Tibial nerve (tissue), 4 donors: Measurements from ENCODE around the gene DCAF16. TPM values are rescaled to one million over a fixed set of nuclear protein-coding genes. Genes with fewer than 3 reads are reported as not detected.

ENCODE experiments used
- DNase-seq, 2 donors: peaks; one replicate each; pipeline ENCODE4 v3.0.0-alpha.2; 2019; ENCODE audit warnings: low spot score in 2 of 2
- H3K27ac ChIP-seq, 4 donors: fragments of 200-600 bp; sonication (generic) in 3 of 4; one replicate each; pipeline ENCODE4 v1.5.1; 2017 to 2019; ENCODE audit warnings: mild to moderate bottlenecking in 1 of 4
- H3K27me3 ChIP-seq, 2 donors: fragments of 200-600 bp; sonication (generic) in 1 of 2; one replicate each; pipeline versions ENCODE4 v1.5.1 to v1.6.0; 2017 to 2019
- H3K36me3 ChIP-seq, 3 donors: fragments of 200-600 bp; sonication (generic); one replicate each; pipeline ENCODE4 v1.5.1; 2018 to 2019
- H3K4me1 ChIP-seq, 4 donors: fragments of 200-600 bp; sonication (generic) in 3 of 4; one replicate each; pipeline ENCODE4 v1.5.1; 2017 to 2019
- H3K4me3 ChIP-seq, 4 donors: fragments of 200-600 bp; sonication (generic) in 3 of 4; one replicate each; pipeline ENCODE4 v1.5.1; 2017 to 2019; ENCODE audit warnings: mild to moderate bottlenecking in 1 of 4, moderate library complexity in 1 of 4
- H3K9me3 ChIP-seq, 4 donors: fragments of 200-600 bp; sonication (generic) in 3 of 4; one replicate each; pipeline ENCODE4 v1.5.1; 2017 to 2019
- CTCF ChIP-seq, 5 experiments: fragments of 200-600 bp in 3 of 5; fragments of 450-650 bp in 2 of 5; sonication (generic) in 3 of 5; IDR thresholded peaks; one replicate each; pipeline ENCODE4 v1.5.1; 2016 to 2019; ENCODE audit warnings: antibody characterized with exemption in 5 of 5, mild to moderate bottlenecking in 3 of 5, moderate library complexity in 2 of 5
- EP300 ChIP-seq, 2 donors: sonication (generic); formaldehyde crosslinking; IDR thresholded peaks; one replicate each; pipeline ENCODE4 v1.6.1; 2017; ENCODE audit warnings: antibody characterized with exemption in 2 of 2, mild to moderate bottlenecking in 1 of 2
- POLR2A ChIP-seq, 2 donors: fragments of 450-650 bp; IDR thresholded peaks; one replicate each; pipeline ENCODE4 v1.6.1; 2017; ENCODE audit warnings: antibody characterized with exemption in 2 of 2, mild to moderate bottlenecking in 2 of 2, moderate library complexity in 2 of 2
- WGBS, 2 donors: methylation state at CpG; one replicate each; pipeline ENCODE4 v1.1.5; 2018; 5-methylcytosine and 5-hydroxymethylcytosine counted together
- total RNA-seq, 4 donors: library from RNA; depleted of rRNA; stranded (reverse); fragments of >200 nt; gene quantifications; one replicate each; pipeline ENCODE4 v1.1.0, GENCODE V29; 2016

DCAF16 gene
- total RNA-seq, 4 donors from 2014 or later, result 27.1 to 43.2 (median 28.8) TPM

DNA sequence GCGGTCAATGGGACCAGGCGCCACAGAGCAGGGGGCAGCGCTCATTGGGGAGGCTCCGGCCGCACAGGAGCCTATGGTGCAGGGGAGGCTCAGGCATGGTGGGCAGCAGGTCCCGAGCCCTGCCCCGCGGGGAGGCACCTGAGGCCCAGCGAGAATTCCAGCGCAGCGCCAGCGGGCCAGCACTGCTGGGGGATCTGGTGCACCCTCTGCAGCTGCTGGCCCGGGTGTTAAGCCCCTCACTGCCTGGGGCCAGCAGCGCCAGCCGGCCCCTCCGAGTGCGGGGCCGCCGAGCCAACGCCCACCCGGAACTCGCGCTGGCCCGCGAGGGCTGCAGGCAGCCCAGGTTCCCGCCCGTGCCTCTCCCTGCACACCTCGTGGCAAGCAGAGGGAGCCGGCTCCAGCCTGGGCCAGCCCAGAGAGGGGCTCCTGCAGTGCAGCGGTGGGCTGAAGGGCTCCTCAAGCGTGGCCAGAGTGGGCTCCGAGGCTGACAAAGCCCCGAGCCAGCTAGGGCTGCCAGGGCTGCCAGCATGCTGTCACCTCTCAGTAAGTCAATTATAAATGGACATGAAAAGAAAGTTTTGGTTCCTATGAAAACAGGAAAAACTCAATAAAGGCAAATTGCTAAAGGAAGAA, 43.6 kb downstream of the DCAF16 start:
- peaks cover 0 to 8% (median 0%) of the 10 kb centered on the region in 4 donors for H3K9me3 ChIP-seq
- no peak overlapping the region for H3K4me3 ChIP-seq
- no peaks in the 10 kb centered on the region for H3K27me3 ChIP-seq
- no peak for DNase-seq
- TF ChIP-seq EP300 (IDR thresholded peaks at IDR 0.05) (no peak), CTCF (IDR thresholded peaks at IDR 0.05) (no peak), POLR2A (IDR thresholded peaks at IDR 0.05) (no peak)
- no peaks in the 10 kb centered on the region for H3K36me3 ChIP-seq
- H3K4me1 ChIP-seq, result no peaks in the 10 kb centered on the region
- no peak overlapping the region for H3K27ac ChIP-seq
- 91 to 93% methylated on average over 8 to 21 of the region's 33 CpGs for WGBS, 2 donors

- no peaks in the 10 kb centered on the region for H3K36me3 ChIP-seq
- H3K9me3 ChIP-seq, result peaks cover 0 to 8% (median 0%) of the 10 kb centered on the region in 4 donors
- TF ChIP-seq CTCF (IDR thresholded peaks at IDR 0.05), result no peak
- TF ChIP-seq POLR2A (IDR thresholded peaks at IDR 0.05), result no peak
- TF ChIP-seq EP300 (IDR thresholded peaks at IDR 0.05), result no peak
- 76 to 84% methylated on average over 11 of the region's 11 CpGs for WGBS, 2 donors
- no peaks in the 10 kb centered on the region for H3K4me1 ChIP-seq
- no peak overlapping the region for H3K4me3 ChIP-seq
- no peak for DNase-seq
- no peak overlapping the region for H3K27ac ChIP-seq
- H3K27me3 ChIP-seq, result no peaks in the 10 kb centered on the region
Measured at GRCh38 chr4:17765514-17766286, 44.9 kb downstream of the DCAF16 start.

GRCh38 chr4:17763931-17764330, 46.6 kb downstream of the DCAF16 start:
- TF ChIP-seq POLR2A (IDR thresholded peaks at IDR 0.05) (no peak), EP300 (IDR thresholded peaks at IDR 0.05) (no peak), CTCF (IDR thresholded peaks at IDR 0.05) (no peak)
- Histone ChIP-seq H3K27ac (no peak overlapping the region), H3K9me3 (peaks cover 0 to 8% (median 0%) of the 10 kb centered on the region in 4 donors), H3K27me3 (no peaks in the 10 kb centered on the region), H3K4me3 (no peak overlapping the region), H3K36me3 (no peaks in the 10 kb centered on the region), H3K4me1 (no peaks in the 10 kb centered on the region)
- WGBS, 2 donors, result 36 to 37% methylated on average over 5 of the region's 5 CpGs
- no peak for DNase-seq

- Histone ChIP-seq H3K36me3 (no peaks in the 10 kb centered on the region), H3K4me3 (no peak overlapping the region), H3K9me3 (peaks cover 0 to 8% (median 0%) of the 10 kb centered on the region in 4 donors), H3K4me1 (no peaks in the 10 kb centered on the region), H3K27ac (no peak overlapping the region), H3K27me3 (no peaks in the 10 kb centered on the region)
- WGBS, 2 donors, result 45 to 46% methylated on average over 3 of the region's 3 CpGs
- DNase-seq, result no peak
- no peak for TF ChIP-seq CTCF (IDR thresholded peaks at IDR 0.05)
Measured at GRCh38 chr4:17763416-17763815, 47.1 kb downstream of the DCAF16 start.

DNA sequence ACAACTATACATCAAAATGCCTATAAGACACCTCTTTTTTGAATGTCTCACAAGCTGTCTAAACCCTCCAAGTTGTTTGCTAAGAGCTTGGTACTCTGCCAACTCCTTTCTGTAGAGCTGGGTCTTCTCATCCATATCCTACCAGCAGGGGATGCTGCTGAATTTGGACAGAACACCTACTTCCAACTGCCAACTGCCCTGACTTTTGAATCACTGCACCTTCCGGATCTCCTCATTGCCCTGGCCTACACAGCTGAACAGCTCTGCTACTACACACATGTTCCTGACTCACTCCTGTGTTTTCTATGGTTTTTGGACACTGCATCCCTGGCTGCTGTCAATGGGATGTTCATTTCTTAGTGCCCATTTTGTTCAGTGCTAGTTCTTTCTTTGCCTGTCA, 47.8 kb downstream of the DCAF16 start:
- TF ChIP-seq CTCF (IDR thresholded peaks at IDR 0.05), result no peak
- TF ChIP-seq EP300 (IDR thresholded peaks at IDR 0.05), result no peak
- TF ChIP-seq POLR2A (IDR thresholded peaks at IDR 0.05), result no peak
- Histone ChIP-seq H3K27me3 (no peaks in the 10 kb centered on the region), H3K4me1 (no peaks in the 10 kb centered on the region), H3K4me3 (no peak overlapping the region), H3K9me3 (peaks cover 0 to 8% (median 0%) of the 10 kb centered on the region in 4 donors), H3K36me3 (no peaks in the 10 kb centered on the region), H3K27ac (no peak overlapping the region)
- 66 to 83% methylated on average over 1 of the region's 1 CpG for WGBS, 2 donors
- DNase-seq, result no peak
